GM18870 (cell line): ENCODE results near the gene RAB25.
"Not testable (repeated sequence)": the region's sequence is repeated elsewhere in the genome, so short reads cannot be mapped to it uniquely, and the experiment has no call there.

ENCODE experiments used
- ATAC-seq: cut with Tn5 transposase; IDR thresholded peaks from one replicate; pipeline ENCODE4 v1.9.1; 2021; ENCODE audit warnings: moderate library complexity; ENCODE audit not compliant: unreplicated experiment

RAB25 gene

DNA sequence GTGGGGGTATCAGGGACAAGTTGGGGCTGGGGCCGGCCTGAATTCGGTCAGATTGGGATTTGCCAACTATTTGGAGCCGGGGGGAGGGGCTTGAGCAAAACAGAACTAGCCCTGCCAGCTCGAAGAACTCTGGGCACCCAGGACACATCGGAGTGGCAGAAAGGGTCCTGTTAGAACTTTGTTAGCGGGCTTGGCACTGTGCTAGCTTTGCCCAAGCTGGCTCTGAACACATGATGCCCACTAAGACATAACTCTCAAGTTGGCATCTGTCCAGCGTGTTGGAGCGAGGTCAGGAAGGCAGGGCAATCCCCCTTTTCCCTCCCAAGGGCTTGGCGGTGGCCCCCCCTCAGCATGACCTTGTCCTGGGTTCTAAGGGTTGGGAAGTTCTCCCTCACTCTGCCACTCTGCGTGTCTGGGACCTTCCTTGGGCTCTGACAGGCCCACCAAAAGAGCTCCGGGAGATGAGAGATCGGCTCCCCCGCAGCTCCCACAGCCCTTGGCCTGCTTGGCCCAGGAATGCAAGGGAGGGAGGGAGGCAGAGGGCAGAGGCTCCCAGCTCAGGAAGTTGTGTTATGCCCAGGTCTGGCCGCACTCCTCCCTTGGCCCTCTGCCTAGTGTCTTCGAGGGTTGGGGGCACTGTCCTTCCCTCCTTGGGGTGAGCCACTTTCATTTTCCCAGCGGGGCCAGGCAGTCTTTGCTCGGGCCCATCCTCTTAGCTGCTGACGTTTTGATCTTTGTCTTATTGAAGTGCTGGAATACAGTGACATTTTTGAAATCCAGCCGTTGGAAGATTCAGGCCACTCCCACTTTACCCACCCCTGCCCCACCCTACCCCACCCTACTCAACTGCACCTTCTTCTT is 54.8 kb downstream of the RAB25 start:
- ATAC-seq: no peak

DNA sequence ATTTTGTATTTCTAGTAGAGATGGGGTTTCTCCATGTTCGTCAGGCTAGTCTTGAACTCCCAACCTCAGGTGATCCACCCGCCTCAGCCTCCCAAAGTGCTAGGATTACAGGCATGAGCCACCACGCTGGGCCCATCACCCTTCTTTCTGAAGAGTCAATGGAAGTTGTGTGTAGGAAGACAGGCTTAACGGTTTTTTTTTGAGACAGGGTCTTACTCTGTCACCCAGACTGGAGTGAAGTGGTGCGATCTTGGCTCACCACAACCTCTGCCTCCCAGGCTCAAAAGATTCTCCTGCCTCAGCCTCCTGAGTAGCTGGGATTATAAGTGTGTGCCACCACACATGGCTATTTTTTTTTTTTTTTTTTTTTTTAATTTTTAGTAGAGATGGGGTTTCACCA is 55.8 kb downstream of the RAB25 start:
- ATAC-seq: not testable (repeated sequence)

GRCh38 chr1:156117414-156118176 is 56.6 kb downstream of the RAB25 start:
- no peak for ATAC-seq

- ATAC-seq: no peak
Observed at GRCh38 chr1:156118177-156118868, 57.4 kb downstream of the RAB25 start.

DNA sequence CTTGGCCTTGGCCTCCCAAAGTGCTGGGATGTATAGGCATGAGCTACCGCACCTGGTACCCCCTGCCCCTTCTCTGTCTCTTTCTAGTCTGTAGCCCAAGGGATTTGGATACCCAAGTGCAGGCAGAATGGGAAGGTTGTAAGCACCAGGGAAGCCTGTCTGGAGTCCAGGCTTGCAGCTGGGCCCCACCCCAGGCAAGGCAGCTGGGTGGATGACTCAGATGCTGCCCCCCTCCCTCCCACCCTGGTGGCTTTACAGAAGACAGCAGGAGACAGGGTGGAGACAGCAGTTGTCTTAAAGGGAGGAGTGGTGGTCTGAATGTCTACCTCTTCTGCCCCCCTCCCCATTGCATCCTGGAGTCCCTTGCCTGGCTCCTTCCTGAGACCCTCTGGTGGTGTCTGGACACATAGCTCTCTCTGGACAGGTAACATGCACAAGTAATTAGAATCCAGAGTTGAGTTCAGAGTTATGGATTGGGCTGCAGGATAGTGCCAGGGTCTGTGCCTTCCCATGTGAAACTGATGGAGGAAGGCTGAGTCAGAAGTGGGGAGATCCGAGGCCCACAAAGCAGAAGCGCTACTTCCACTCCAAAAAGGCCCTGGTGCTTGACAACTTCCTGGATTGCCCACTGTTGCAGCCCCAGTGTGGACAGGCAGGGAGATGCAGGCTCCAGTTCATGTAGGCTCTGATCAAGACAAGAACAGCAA is 58.7 kb downstream of the RAB25 start:
- ATAC-seq: no peak
